Stimulated activated CD8-positive, alpha-beta memory T cell treated with anti-CD3 and anti-CD28 coated beads, Interleukin-4, amount 100 ng/mL, for 4 hours (primary cell): ENCODE measurements around the gene GGT6.

Source experiments
- DNase-seq, 2 donors: peaks; one replicate each; pipeline ENCODE4 v3.0.0-alpha.2; 2020; ENCODE audit warnings: low read depth in 2 of 2, low spot score in 1 of 2

The GGT6 gene

GRCh38 chr17:4507361-4508111, 52.8 kb downstream of the GGT6 start:
- no peak for DNase-seq
